Mesothelial cell of epicardium (in vitro differentiated cells): ENCODE measurements around the gene BRMS1L. TPM values are rescaled to one million over a fixed set of nuclear protein-coding genes. Genes with fewer than 3 reads are reported as not detected.
"Not testable (repeated sequence)": the region's sequence is repeated elsewhere in the genome, so short reads cannot be mapped to it uniquely, and the experiment has no call there.

Experiments
- DNase-seq, 2 experiments: peaks; one replicate each; pipeline ENCODE4 v3.0.0; 2021; ENCODE audit warnings: low spot score in 2 of 2; ENCODE audit not compliant: unreplicated experiment in 2 of 2
- H3K27ac Mint-ChIP-seq: 2 replicates; pipeline ENCODE4 v1.8.0; 2021; ENCODE audit warnings: mixed read lengths
- H3K27me3 Mint-ChIP-seq: 2 replicates; pipeline ENCODE4 v1.8.0; 2021; ENCODE audit warnings: low read depth, mixed read lengths
- H3K36me3 Mint-ChIP-seq: 2 replicates; pipeline ENCODE4 v1.8.0; 2021; ENCODE audit warnings: mixed read lengths
- H3K4me1 Mint-ChIP-seq: 2 replicates; pipeline ENCODE4 v1.8.0; 2021; ENCODE audit warnings: mixed read lengths
- H3K4me3 Mint-ChIP-seq: 2 replicates; pipeline ENCODE4 v1.8.0; 2021; ENCODE audit warnings: mild to moderate bottlenecking, moderate library complexity, mixed read lengths
- H3K9me3 Mint-ChIP-seq: 2 replicates; pipeline ENCODE4 v1.8.0; 2021; ENCODE audit warnings: mixed read lengths
- total RNA-seq: library from RNA; stranded (reverse); gene quantifications from 3 replicates; pipeline ENCODE4 v1.2.1, GENCODE V29; 2021
- TF ChIP-seq, protein P1 (sequence below): fragments of 200-600 bp; sonication (generic); IDR thresholded peaks from one replicate; pipeline ENCODE4 v1.5.0; 2021; ENCODE audit warnings: antibody characterized with exemption; ENCODE audit not compliant: unreplicated experiment

BRMS1L gene
- total RNA-seq, 1 donor from 2014 or later, result 15.4 TPM

DNA sequence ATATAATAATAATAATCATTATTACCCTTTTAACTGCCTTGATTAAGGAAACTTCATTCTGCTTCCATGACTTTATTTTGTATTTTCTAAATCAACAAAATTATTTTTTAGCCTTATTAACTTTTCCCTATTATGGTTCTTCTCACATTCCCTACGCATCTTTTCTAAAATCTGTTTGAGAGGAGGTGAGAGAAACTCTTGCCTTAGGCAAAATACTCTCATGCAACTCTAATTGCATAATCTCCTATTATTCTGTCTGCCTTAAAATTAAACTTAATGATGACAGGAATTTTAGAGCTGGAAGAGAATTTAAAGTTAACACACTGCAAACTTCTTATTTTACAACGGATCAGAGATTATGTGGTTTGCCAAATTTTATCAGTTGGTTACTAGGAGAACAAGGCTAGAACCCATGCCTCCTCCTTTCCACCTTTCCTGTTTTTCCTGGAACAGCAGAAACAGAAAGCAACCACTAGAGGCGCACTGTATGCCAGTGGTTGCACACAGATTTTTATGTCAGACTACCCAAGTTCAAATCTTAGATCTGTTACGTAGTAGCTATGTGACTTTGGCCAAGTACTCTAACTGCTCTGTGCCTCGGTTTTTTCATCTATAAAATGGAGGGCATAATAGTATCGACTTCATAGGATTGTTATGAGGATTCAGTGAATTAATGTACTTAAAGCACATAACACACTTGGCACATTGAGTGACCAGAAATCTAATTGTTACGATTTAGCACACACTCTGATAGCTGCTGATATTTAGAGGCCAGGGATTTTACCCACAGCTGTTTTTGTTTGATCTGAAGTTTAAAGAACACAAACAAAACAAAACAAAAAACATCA lies 4.3 kb upstream of the BRMS1L start:
- no peak overlapping the region for H3K4me3 Mint-ChIP-seq
- no peaks in the 10 kb centered on the region for H3K9me3 Mint-ChIP-seq
- no peaks in the 10 kb centered on the region for H3K36me3 Mint-ChIP-seq
- TF ChIP-seq, protein P1, sequence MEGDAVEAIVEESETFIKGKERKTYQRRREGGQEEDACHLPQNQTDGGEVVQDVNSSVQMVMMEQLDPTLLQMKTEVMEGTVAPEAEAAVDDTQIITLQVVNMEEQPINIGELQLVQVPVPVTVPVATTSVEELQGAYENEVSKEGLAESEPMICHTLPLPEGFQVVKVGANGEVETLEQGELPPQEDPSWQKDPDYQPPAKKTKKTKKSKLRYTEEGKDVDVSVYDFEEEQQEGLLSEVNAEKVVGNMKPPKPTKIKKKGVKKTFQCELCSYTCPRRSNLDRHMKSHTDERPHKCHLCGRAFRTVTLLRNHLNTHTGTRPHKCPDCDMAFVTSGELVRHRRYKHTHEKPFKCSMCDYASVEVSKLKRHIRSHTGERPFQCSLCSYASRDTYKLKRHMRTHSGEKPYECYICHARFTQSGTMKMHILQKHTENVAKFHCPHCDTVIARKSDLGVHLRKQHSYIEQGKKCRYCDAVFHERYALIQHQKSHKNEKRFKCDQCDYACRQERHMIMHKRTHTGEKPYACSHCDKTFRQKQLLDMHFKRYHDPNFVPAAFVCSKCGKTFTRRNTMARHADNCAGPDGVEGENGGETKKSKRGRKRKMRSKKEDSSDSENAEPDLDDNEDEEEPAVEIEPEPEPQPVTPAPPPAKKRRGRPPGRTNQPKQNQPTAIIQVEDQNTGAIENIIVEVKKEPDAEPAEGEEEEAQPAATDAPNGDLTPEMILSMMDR, result no peak
- DNase-seq, result no peak
- H3K27me3 Mint-ChIP-seq, result peaks cover 6% of the 10 kb centered on the region
- H3K4me1 Mint-ChIP-seq, result peaks cover 3% of the 10 kb centered on the region
- no peak overlapping the region for H3K27ac Mint-ChIP-seq

DNA sequence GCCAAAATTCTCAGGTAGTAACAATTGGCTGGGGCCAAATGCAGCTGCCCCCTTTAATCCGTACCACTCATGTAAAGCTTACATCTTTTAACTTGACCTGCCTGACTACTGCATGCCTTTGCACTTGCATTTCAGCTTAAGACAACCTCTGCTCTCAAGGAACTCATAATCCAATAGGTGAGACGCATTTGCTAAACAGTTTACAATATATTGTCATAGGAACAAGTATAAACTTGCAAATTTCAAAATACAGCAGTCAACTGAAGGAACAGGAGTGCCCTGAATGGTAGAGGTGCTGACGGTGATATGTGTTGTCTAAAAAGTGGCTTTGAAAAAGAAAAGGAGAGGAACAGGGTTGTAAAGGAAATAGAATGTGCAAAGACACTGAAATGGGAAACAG lies 3.6 kb upstream of the BRMS1L start:
- TF ChIP-seq, protein P1, result no peak
- no peak overlapping the region for H3K27ac Mint-ChIP-seq
- H3K4me1 Mint-ChIP-seq, result peaks cover 10% of the 10 kb centered on the region
- H3K4me3 Mint-ChIP-seq, result no peak overlapping the region
- DNase-seq, result no peak
- H3K36me3 Mint-ChIP-seq, result no peaks in the 10 kb centered on the region
- H3K27me3 Mint-ChIP-seq, result peaks cover 6% of the 10 kb centered on the region
- no peaks in the 10 kb centered on the region for H3K9me3 Mint-ChIP-seq

DNA sequence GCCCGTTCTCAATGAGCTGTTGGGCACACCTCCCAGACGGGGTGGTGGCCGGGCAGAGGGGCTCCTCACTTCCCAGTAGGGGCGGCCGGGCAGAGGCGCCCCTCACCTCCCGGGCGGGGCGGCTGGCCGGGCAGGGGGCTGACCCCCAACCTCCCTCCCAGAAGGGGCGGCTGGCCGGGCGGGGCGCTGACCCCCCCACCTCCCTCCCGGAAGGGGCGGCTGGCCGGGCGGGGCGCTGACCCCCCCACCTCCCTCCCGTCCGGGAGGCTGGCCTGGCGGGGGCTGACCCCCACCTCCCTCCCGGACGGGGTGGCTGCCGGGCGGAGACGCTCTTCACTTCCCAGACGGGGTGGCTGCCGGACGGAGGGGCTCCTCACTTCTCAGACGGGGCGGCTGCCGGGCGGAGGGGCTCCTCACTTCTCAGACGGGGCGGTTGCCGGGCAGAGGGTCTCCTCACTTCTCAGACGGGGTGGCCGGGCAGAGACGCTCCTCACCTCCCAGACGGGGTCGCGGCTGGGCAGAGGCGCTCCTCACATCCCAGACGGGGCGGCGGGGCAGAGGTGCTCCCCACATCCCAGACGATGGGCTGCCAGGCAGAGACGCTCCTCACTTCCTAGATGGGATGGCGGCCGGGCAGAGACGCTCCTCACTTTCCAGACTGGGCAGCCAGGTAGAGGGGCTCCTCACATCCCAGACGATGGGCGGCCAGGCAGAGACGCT lies 1.5 kb upstream of the BRMS1L start:
- H3K36me3 Mint-ChIP-seq, H3K27me3 Mint-ChIP-seq, H3K9me3 Mint-ChIP-seq, DNase-seq, H3K4me3 Mint-ChIP-seq, H3K27ac Mint-ChIP-seq: not testable (repeated sequence)
- H3K4me1 Mint-ChIP-seq, result peaks cover 15% of the 10 kb centered on the region

DNA sequence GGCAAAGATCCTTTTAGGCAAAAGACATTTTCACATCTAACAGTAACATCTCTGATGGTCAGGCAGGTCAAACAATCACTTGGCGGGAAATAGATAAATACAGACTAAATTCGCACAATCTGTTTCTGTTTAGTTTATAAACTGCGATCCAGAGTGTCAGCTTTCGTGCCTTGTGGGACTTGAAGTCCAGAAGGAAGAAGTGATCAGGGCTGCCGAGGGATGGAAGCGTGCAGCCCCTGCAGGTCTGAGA lies 245 bp upstream of the BRMS1L start:
- Mint-ChIP-seq H3K36me3 (no peaks in the 10 kb centered on the region), H3K27me3 (peaks cover 3% of the 10 kb centered on the region), H3K9me3 (no peaks in the 10 kb centered on the region), H3K27ac (peak overlapping the region; percentile 78), H3K4me1 (peaks cover 15% of the 10 kb centered on the region), H3K4me3 (peak overlapping the region; percentile 76)
- TF ChIP-seq, protein P1, result no peak
- no peak for DNase-seq

DNA sequence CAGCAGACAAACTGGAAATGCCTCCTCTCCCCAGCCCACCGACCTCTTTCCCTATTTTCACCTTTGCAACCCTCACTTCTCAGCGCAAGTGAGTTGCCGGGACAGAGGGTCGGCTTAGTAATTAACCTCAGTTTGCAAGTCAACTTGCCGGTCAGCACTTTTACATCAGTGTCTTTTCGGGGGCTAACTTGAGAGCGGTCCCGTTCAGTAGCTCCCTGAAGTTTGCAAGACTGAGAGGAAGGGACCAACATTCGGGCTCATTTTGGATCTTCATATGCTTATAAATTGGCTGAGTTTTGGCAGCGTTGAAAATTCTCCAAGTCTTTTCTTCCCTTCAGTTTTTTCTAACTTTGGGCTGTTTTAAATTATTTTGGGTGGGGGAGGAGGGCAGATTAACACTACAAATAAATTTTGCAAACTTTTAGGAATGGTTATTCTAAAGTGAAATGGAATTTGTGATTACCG lies 846 bp downstream of the BRMS1L start:
- H3K27ac Mint-ChIP-seq, result peak overlapping the region; percentile 78
- no peaks in the 10 kb centered on the region for H3K9me3 Mint-ChIP-seq
- peak overlapping the region; percentile 76 for H3K4me3 Mint-ChIP-seq
- DNase-seq, result no peak
- H3K4me1 Mint-ChIP-seq, result peaks cover 15% of the 10 kb centered on the region
- H3K27me3 Mint-ChIP-seq, result no peaks in the 10 kb centered on the region
- H3K36me3 Mint-ChIP-seq, result peaks cover 9% of the 10 kb centered on the region
- TF ChIP-seq, protein P1, result no peak
